SK-N-SH (cell line): ENCODE results near the gene PHLPP1. TPM values are rescaled to one million over a fixed set of nuclear protein-coding genes. Genes with fewer than 3 reads are reported as not detected.

ENCODE experiments used
- CTCF ChIA-PET: fragments of 300-600, 350-600 bp; formaldehyde crosslinking; extraction: SDS; loops from one replicate; lab custom pipeline; 2021; lab: Yijun Ruan, JAX
- POLR2A ChIA-PET: fragments of 350-600 bp; sonication (Branson Sonifier 250); formaldehyde crosslinking; extraction: SDS; loops from one replicate; lab custom pipeline; 2020; ENCODE audit warnings: antibody characterized with exemption, inconsistent platforms; lab: Yijun Ruan, JAX
- DNase-seq: peaks from one replicate; pipeline ENCODE4 v3.0.0; 2012
- H2AFZ ChIP-seq: fragments of 200-600 bp; sonication (generic); 2 replicates; pipeline ENCODE4 v1.8.1; 2016; ENCODE audit warnings: antibody characterized with exemption, mild to moderate bottlenecking, low read depth
- H3F3A ChIP-seq: fragments of 200-600 bp; sonication (generic); replicated peaks from 2 replicates; pipeline ENCODE3; 2016; ENCODE audit warnings: antibody characterized with exemption, mild to moderate bottlenecking; ENCODE audit not compliant: insufficient read depth
- H3K27ac ChIP-seq, 2 experiments: fragments of 200-500 bp in 1 of 2; fragments of 200-600 bp in 1 of 2; sonication (Bioruptor generic) in 1 of 2; sonication (generic), shearing (Covaris generic) in 1 of 2; 2 replicates each; pipeline versions ENCODE4 v1.5.1 to v1.6.1; 2014 to 2016; ENCODE audit warnings: low read depth in 2 of 2, inconsistent platforms in 1 of 2, low read length in 1 of 2, mild to moderate bottlenecking in 1 of 2, mixed read lengths in 1 of 2
- H3K27me3 ChIP-seq: fragments of 200-600 bp; sonication (generic), shearing (Covaris generic); 2 replicates; pipeline ENCODE4 v1.6.1; 2016; ENCODE audit warnings: mixed run types; ENCODE audit not compliant: insufficient read depth
- H3K36me3 ChIP-seq, 2 experiments: fragments of 200-500 bp in 1 of 2; fragments of 200-600 bp in 1 of 2; sonication (Bioruptor generic) in 1 of 2; sonication (generic) in 1 of 2; replicated peaks in 1 of 2; 2 replicates each; pipeline versions ENCODE3 to v1.5.1; 2014 to 2016; ENCODE audit warnings: low read length in 1 of 2, mild to moderate bottlenecking in 1 of 2; ENCODE audit not compliant: insufficient read depth in 2 of 2, control insufficient read depth in 1 of 2
- H3K4me1 ChIP-seq, 2 experiments: fragments of 200-500 bp in 1 of 2; fragments of 200-600 bp in 1 of 2; sonication (Bioruptor generic) in 1 of 2; sonication (generic), shearing (Covaris generic) in 1 of 2; 2 replicates each; pipeline versions ENCODE4 v1.5.1 to v1.6.1; 2014 to 2016; ENCODE audit warnings: low read depth in 1 of 2, low read length in 1 of 2, mixed run types in 1 of 2; ENCODE audit not compliant: insufficient read depth in 2 of 2, control insufficient read depth in 1 of 2
- H3K4me2 ChIP-seq: fragments of 200-600 bp; sonication (generic), shearing (Covaris generic); 2 replicates; pipeline ENCODE4 v1.6.1; 2017; ENCODE audit warnings: mixed run types
- H3K4me3 ChIP-seq, 2 experiments: fragments of 200-500 bp in 1 of 2; fragments of 200-600 bp in 1 of 2; sonication (Bioruptor generic) in 1 of 2; sonication (generic), shearing (Covaris generic) in 1 of 2; 2 replicates each; pipeline versions ENCODE4 v1.5.1 to v1.8.1; 2014 to 2016; ENCODE audit warnings: low read depth in 2 of 2, inconsistent platforms in 1 of 2, low read length in 1 of 2, mild to moderate bottlenecking in 1 of 2, mixed read lengths in 1 of 2, moderate library complexity in 1 of 2
- H3K79me2 ChIP-seq: fragments of 200-600 bp; sonication (generic); 2 replicates; pipeline ENCODE4 v1.8.1; 2017; ENCODE audit warnings: mild to moderate bottlenecking; ENCODE audit not compliant: insufficient read depth
- H3K9ac ChIP-seq: fragments of 200-600 bp; sonication (generic); 2 replicates; pipeline ENCODE4 v1.6.1; 2017; ENCODE audit warnings: mixed run types
- H3K9me2 ChIP-seq: fragments of 200-600 bp; sonication (generic); 2 replicates; pipeline ENCODE4 v1.6.1; 2017; ENCODE audit warnings: mixed run types
- H3K9me3 ChIP-seq: fragments of 200-600 bp; sonication (generic); 2 replicates; pipeline ENCODE4 v1.6.1; 2017; ENCODE audit warnings: mixed run types, mild to moderate bottlenecking, moderate library complexity
- H4K20me1 ChIP-seq: fragments of 200-600 bp; sonication (generic); 2 replicates; pipeline ENCODE4 v1.6.1; 2017; ENCODE audit warnings: mild to moderate bottlenecking, mixed run types; ENCODE audit not compliant: insufficient read depth
- EP300 ChIP-seq, 2 experiments: IDR thresholded peaks; 2 replicates each; pipeline versions ENCODE4 v1.4.0 to v1.6.1; 2012; ENCODE audit warnings: borderline replicate concordance in 1 of 2, low read depth in 1 of 2, low read length in 1 of 2
- FOXJ3 ChIP-seq: sonication (generic); formaldehyde crosslinking; IDR thresholded peaks from 2 replicates; pipeline ENCODE4 v1.5.1; 2020; ENCODE audit warnings: mild to moderate bottlenecking, missing genetic modification reagents
- MEF2A ChIP-seq: IDR thresholded peaks from 2 replicates; pipeline ENCODE4 v1.4.0; 2012; ENCODE audit warnings: low read depth, borderline replicate concordance
- RAD21 ChIP-seq: IDR thresholded peaks from 2 replicates; pipeline ENCODE4 v1.6.1; 2012; ENCODE audit warnings: mild to moderate bottlenecking, low read length
- RFX5 ChIP-seq: IDR thresholded peaks from 2 replicates; pipeline ENCODE4 v1.6.1; 2012; ENCODE audit warnings: mild to moderate bottlenecking, improper control_type of control experiment, low read length
- RXRA ChIP-seq: IDR thresholded peaks from 2 replicates; pipeline ENCODE4 v1.4.0; 2012; ENCODE audit warnings: low read depth, mild to moderate bottlenecking, borderline replicate concordance
- TAF1 ChIP-seq: IDR thresholded peaks from 2 replicates; pipeline ENCODE4 v1.6.1; 2012; ENCODE audit warnings: low read depth, mild to moderate bottlenecking, low read length, moderate library complexity, borderline replicate concordance
- YY1 ChIP-seq: IDR thresholded peaks from 2 replicates; pipeline ENCODE4 v1.4.0; 2012; ENCODE audit warnings: low read depth, mild to moderate bottlenecking
- WGBS: methylation state at CpG from one replicate; pipeline ENCODE4 v1.1.6; 2017; ENCODE audit warnings: low lambda C conversion rate; 5-methylcytosine and 5-hydroxymethylcytosine counted together
- polyA plus RNA-seq, 3 experiments: library from polyadenylated mRNA; depleted of rRNA; stranded (reverse); fragments of >200 nt; gene quantifications; 2 replicates each; pipeline ENCODE4 v1.2.3, GENCODE V29; 2012
- TF ChIP-seq, protein P1 (sequence below): IDR thresholded peaks from 2 replicates; pipeline ENCODE4 v1.4.0; 2012; ENCODE audit warnings: low read depth, borderline replicate concordance
- TF ChIP-seq, protein P2 (sequence below): IDR thresholded peaks from 2 replicates; pipeline ENCODE4 v1.6.1; 2012; ENCODE audit warnings: mild to moderate bottlenecking, low read depth, low read length, moderate library complexity
- TF ChIP-seq, protein P3 (sequence below): fragments of 200-600 bp; sonication (generic); IDR thresholded peaks from 2 replicates; pipeline ENCODE4 v1.6.1; 2017; ENCODE audit warnings: antibody characterized with exemption, mild to moderate bottlenecking, moderate library complexity

Gene PHLPP1
- polyA plus RNA-seq, 1 of the 3 experiments (the other 2 are of a cell fraction): 4.6 TPM

DNA sequence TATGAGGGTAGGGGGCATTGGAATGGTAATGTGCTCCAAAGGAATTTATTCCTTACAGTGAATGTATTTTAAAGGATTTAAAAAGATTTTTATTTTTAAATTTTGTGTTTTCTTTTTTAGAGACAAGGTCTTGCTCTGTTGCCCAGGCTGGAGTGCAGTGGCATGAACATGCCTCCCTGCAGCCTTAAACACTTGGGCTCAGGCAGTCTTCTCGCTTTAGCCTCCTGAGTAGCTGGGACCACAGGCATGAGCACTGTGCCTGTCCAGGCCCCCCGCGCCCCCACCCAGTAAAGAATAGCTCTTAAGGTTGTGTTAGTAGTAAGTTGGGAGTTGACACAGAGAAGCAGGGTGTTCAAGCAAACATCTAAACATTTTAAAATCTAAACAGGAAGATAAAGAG, 36.6 kb downstream of the PHLPP1 start:
- 100% methylated on average over 3 of the region's 3 CpGs for WGBS
- H3K9me3 ChIP-seq: no peaks in the 10 kb centered on the region
- no peaks in the 10 kb centered on the region for H3K36me3 ChIP-seq
- H3K27me3 ChIP-seq: no peaks in the 10 kb centered on the region
- TF ChIP-seq RAD21 (no peak), RXRA (no peak), TAF1 (no peak), RFX5 (no peak)
- TF ChIP-seq, protein P1, sequence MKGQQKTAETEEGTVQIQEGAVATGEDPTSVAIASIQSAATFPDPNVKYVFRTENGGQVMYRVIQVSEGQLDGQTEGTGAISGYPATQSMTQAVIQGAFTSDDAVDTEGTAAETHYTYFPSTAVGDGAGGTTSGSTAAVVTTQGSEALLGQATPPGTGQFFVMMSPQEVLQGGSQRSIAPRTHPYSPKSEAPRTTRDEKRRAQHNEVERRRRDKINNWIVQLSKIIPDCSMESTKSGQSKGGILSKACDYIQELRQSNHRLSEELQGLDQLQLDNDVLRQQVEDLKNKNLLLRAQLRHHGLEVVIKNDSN: no peak
- H3K9ac ChIP-seq: no peak overlapping the region
- POLR2A ChIA-PET: no interaction called here
- H4K20me1 ChIP-seq: no peaks in the 10 kb centered on the region
- H3K9me2 ChIP-seq: no peaks in the 10 kb centered on the region
- H3F3A ChIP-seq: no peaks in the 10 kb centered on the region
- H3K4me3 ChIP-seq: no peak overlapping the region
- CTCF ChIA-PET: interaction anchor here (0.9 kb wide), 1 partner anchor 165 kb away, joined by 3 read pairs; no protein-coding TSS in a partner anchor
- H3K79me2 ChIP-seq: peaks cover 31% of the 10 kb centered on the region; the same call in 1 of the 2 replicates
- H3K4me2 ChIP-seq: no peak overlapping the region
- H3K4me1 ChIP-seq: peaks cover 4 to 13% of the 10 kb centered on the region in 2 experiments; a peak in 3 of 4 replicates
- no peak overlapping the region for H2AFZ ChIP-seq
- peak overlapping the region in 1 of 2 experiments; percentile 34; a peak in 1 of 4 replicates for H3K27ac ChIP-seq
- no peak for DNase-seq

DNA sequence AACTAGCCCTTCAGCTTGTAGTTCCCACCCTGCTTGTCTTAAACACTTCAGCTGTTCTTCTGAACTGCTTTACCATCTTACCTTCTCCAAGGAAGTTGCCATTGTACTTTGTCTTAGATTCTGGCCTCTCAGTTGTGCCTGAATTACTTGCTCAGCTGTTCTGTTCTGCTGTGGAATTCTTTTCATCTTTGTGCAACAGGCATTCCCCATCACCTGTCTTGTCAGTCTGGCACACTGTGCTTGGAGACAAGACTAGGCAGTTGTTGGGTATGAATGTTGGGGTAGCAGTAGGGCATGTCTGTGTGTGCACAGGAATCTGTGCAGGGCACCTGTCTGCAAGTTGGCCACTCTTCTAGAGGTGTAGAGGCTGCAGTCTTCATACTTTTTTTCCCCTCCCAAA, 38.7 kb downstream of the PHLPP1 start:
- Histone ChIP-seq H3K27me3 (no peaks in the 10 kb centered on the region), H3K4me1 (peaks cover 4 to 15% of the 10 kb centered on the region in 2 experiments; a peak in 3 of 4 replicates), H3K9ac (no peak overlapping the region), H3K9me3 (no peaks in the 10 kb centered on the region), H3K79me2 (peaks cover 25% of the 10 kb centered on the region), H3K4me2 (no peak overlapping the region), H4K20me1 (no peaks in the 10 kb centered on the region), H3K4me3 (no peak overlapping the region), H2AFZ (no peak overlapping the region), H3K36me3 (no peaks in the 10 kb centered on the region), H3K27ac (no peak overlapping the region), H3K9me2 (no peaks in the 10 kb centered on the region), H3F3A (no peaks in the 10 kb centered on the region)
- TF ChIP-seq, protein P2, sequence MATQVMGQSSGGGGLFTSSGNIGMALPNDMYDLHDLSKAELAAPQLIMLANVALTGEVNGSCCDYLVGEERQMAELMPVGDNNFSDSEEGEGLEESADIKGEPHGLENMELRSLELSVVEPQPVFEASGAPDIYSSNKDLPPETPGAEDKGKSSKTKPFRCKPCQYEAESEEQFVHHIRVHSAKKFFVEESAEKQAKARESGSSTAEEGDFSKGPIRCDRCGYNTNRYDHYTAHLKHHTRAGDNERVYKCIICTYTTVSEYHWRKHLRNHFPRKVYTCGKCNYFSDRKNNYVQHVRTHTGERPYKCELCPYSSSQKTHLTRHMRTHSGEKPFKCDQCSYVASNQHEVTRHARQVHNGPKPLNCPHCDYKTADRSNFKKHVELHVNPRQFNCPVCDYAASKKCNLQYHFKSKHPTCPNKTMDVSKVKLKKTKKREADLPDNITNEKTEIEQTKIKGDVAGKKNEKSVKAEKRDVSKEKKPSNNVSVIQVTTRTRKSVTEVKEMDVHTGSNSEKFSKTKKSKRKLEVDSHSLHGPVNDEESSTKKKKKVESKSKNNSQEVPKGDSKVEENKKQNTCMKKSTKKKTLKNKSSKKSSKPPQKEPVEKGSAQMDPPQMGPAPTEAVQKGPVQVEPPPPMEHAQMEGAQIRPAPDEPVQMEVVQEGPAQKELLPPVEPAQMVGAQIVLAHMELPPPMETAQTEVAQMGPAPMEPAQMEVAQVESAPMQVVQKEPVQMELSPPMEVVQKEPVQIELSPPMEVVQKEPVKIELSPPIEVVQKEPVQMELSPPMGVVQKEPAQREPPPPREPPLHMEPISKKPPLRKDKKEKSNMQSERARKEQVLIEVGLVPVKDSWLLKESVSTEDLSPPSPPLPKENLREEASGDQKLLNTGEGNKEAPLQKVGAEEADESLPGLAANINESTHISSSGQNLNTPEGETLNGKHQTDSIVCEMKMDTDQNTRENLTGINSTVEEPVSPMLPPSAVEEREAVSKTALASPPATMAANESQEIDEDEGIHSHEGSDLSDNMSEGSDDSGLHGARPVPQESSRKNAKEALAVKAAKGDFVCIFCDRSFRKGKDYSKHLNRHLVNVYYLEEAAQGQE: no peak
- TF ChIP-seq EP300 (IDR thresholded peaks at IDR 0.05; ENCODE audit: borderline replicate concordance in 1 of 2, low read depth in 1 of 2, low read length in 1 of 2) (no peak), RXRA (no peak), YY1 (no peak), MEF2A (no peak), FOXJ3 (CRISPR knock-in tag) (no peak)
- TF ChIP-seq, protein P3, sequence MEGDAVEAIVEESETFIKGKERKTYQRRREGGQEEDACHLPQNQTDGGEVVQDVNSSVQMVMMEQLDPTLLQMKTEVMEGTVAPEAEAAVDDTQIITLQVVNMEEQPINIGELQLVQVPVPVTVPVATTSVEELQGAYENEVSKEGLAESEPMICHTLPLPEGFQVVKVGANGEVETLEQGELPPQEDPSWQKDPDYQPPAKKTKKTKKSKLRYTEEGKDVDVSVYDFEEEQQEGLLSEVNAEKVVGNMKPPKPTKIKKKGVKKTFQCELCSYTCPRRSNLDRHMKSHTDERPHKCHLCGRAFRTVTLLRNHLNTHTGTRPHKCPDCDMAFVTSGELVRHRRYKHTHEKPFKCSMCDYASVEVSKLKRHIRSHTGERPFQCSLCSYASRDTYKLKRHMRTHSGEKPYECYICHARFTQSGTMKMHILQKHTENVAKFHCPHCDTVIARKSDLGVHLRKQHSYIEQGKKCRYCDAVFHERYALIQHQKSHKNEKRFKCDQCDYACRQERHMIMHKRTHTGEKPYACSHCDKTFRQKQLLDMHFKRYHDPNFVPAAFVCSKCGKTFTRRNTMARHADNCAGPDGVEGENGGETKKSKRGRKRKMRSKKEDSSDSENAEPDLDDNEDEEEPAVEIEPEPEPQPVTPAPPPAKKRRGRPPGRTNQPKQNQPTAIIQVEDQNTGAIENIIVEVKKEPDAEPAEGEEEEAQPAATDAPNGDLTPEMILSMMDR: no peak
- no peak for DNase-seq
- ChIA-PET CTCF (interaction anchor here (1.0 to 1.4 kb wide), 2 partner anchors 10 to 12 kb away, joined by 3 to 4 read pairs; no protein-coding TSS in a partner anchor), POLR2A (no interaction called here)
